OCI-M1 (cell line): ENCODE measurements around the gene SCARB1.

Experiments used
- DNase-seq: peaks from one replicate; lab custom pipeline; 2025; lab: John Stamatoyannopoulos, UW

The SCARB1 gene

GRCh38 chr12:124745891-124746570 lies 117.6 kb downstream of the SCARB1 start:
- DNase-seq, result peak; percentile 89

- DNase-seq, result no peak
These were observed 118.2 kb downstream of the SCARB1 start for GRCh38 chr12:124745465-124745890.

GRCh38 chr12:124744659-124745464 lies 118.8 kb downstream of the SCARB1 start:
- DNase-seq, result peak; percentile 47

GRCh38 chr12:124744273-124744640 lies 119.4 kb downstream of the SCARB1 start:
- no peak for DNase-seq

- DNase-seq, result no peak
These were observed 120.0 kb downstream of the SCARB1 start for GRCh38 chr12:124743479-124744272.

GRCh38 chr12:124742678-124743077 lies 121.0 kb downstream of the SCARB1 start:
- DNase-seq, result no peak

- DNase-seq, result no peak
These were observed 121.6 kb downstream of the SCARB1 start for GRCh38 chr12:124742111-124742510.

GRCh38 chr12:124741211-124741610 lies 122.5 kb downstream of the SCARB1 start:
- no peak for DNase-seq

GRCh38 chr12:124740691-124741137 lies 123.0 kb downstream of the SCARB1 start:
- DNase-seq, result no peak

- DNase-seq, result peak; percentile 38
These were observed 123.6 kb downstream of the SCARB1 start for GRCh38 chr12:124739953-124740561.

GRCh38 chr12:124738636-124739467 lies 124.8 kb downstream of the SCARB1 start:
- no peak for DNase-seq

GRCh38 chr12:124737772-124738635 lies 125.7 kb downstream of the SCARB1 start:
- no peak for DNase-seq

GRCh38 chr12:124737040-124737419 lies 126.6 kb downstream of the SCARB1 start:
- no peak for DNase-seq

GRCh38 chr12:124736115-124737039 lies 127.3 kb downstream of the SCARB1 start:
- no peak for DNase-seq

- peak; percentile 84 for DNase-seq
These were observed 129.4 kb downstream of the SCARB1 start for GRCh38 chr12:124734224-124734788.

- DNase-seq, result no peak
These were observed 130.6 kb downstream of the SCARB1 start for GRCh38 chr12:124733086-124733485.

GRCh38 chr12:124732275-124733075 lies 131.2 kb downstream of the SCARB1 start:
- DNase-seq, result no peak

- no peak for DNase-seq
These were observed 131.8 kb downstream of the SCARB1 start for GRCh38 chr12:124731869-124732268.
